Activated naive CD8-positive, alpha-beta T cell treated with anti-CD3 and anti-CD28 coated beads for 36 hours (primary cell): ENCODE results near the gene KIF5B. TPM values are rescaled to one million over a fixed set of nuclear protein-coding genes. Genes with fewer than 3 reads are reported as not detected.
"Not testable (repeated sequence)": the region's sequence is repeated elsewhere in the genome, so short reads cannot be mapped to it uniquely, and the experiment has no call there.

Experiments
- DNase-seq: peaks from one replicate; pipeline ENCODE4 v3.0.0; 2021
- H3K27ac Mint-ChIP-seq: one replicate; pipeline ENCODE4 v1.8.0; 2022; ENCODE audit warnings: mild to moderate bottlenecking, moderate library complexity, mixed read lengths
- H3K27me3 Mint-ChIP-seq: one replicate; pipeline ENCODE4 v1.8.0; 2022; ENCODE audit warnings: mild to moderate bottlenecking, mixed read lengths
- H3K36me3 Mint-ChIP-seq: one replicate; pipeline ENCODE4 v1.8.0; 2021; ENCODE audit warnings: mild to moderate bottlenecking, mixed read lengths
- H3K4me1 Mint-ChIP-seq: one replicate; pipeline ENCODE4 v1.8.0; 2021; ENCODE audit warnings: mixed read lengths
- H3K4me3 Mint-ChIP-seq: one replicate; pipeline ENCODE4 v1.8.0; 2022; ENCODE audit warnings: mild to moderate bottlenecking, moderate library complexity, mixed read lengths
- H3K9me3 Mint-ChIP-seq: one replicate; pipeline ENCODE4 v1.8.0; 2022; ENCODE audit warnings: mixed read lengths
- total RNA-seq, 2 experiments: library from RNA; stranded (reverse); gene quantifications; one replicate each; pipeline ENCODE4 v1.2.3, GENCODE V29; 2021

Gene KIF5B
- total RNA-seq, 2 experiments from 2014 or later, result 72.9 to 73.7 TPM

GRCh38 chr10:32072025-32072800 lies 16.0 kb upstream of the KIF5B start:
- Mint-ChIP-seq H3K36me3 (no peaks in the 10 kb centered on the region), H3K4me3 (no peak overlapping the region), H3K27ac (no peak overlapping the region), H3K4me1 (no peaks in the 10 kb centered on the region), H3K9me3 (no peaks in the 10 kb centered on the region), H3K27me3 (no peaks in the 10 kb centered on the region)
- no peak for DNase-seq

- Mint-ChIP-seq H3K27ac (no peak overlapping the region), H3K36me3 (no peaks in the 10 kb centered on the region), H3K4me3 (no peak overlapping the region), H3K27me3 (no peaks in the 10 kb centered on the region), H3K4me1 (no peaks in the 10 kb centered on the region), H3K9me3 (no peaks in the 10 kb centered on the region)
- no peak for DNase-seq
These were observed 14.4 kb upstream of the KIF5B start for GRCh38 chr10:32070645-32071044.

DNA sequence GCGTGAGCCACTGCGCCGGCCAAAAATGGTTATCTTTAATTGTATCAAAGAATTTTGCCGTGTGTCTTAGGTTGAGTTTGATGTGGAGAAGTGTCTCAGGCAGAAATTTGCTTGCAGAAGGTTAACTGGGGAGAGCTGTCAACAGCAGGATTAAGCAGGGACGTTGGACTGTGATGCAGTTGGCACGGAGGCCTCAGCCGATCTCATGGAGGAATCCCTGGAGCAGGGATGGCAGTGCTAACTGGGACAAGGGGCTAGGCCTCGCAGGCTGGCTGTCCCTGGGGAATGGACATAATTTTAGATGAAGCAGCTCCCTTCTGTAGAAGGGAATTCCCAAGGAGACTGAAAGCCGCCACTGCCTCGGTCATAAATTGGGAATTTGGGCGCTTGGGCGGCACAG lies 12.3 kb upstream of the KIF5B start:
- no peaks in the 10 kb centered on the region for H3K9me3 Mint-ChIP-seq
- H3K27me3 Mint-ChIP-seq, result no peaks in the 10 kb centered on the region
- H3K27ac Mint-ChIP-seq, result no peak overlapping the region
- no peaks in the 10 kb centered on the region for H3K36me3 Mint-ChIP-seq
- DNase-seq, result no peak
- H3K4me1 Mint-ChIP-seq, result no peaks in the 10 kb centered on the region
- H3K4me3 Mint-ChIP-seq, result no peak overlapping the region

- H3K36me3 Mint-ChIP-seq, H3K4me3 Mint-ChIP-seq, DNase-seq, H3K27ac Mint-ChIP-seq, H3K9me3 Mint-ChIP-seq, H3K4me1 Mint-ChIP-seq, H3K27me3 Mint-ChIP-seq: not testable (repeated sequence)
These were observed 11.7 kb upstream of the KIF5B start for GRCh38 chr10:32067931-32068330.

- no peaks in the 10 kb centered on the region for H3K4me1 Mint-ChIP-seq
- no peak overlapping the region for H3K27ac Mint-ChIP-seq
- no peak for DNase-seq
- no peaks in the 10 kb centered on the region for H3K36me3 Mint-ChIP-seq
- H3K27me3 Mint-ChIP-seq, result no peaks in the 10 kb centered on the region
- H3K4me3 Mint-ChIP-seq, result no peak overlapping the region
- no peaks in the 10 kb centered on the region for H3K9me3 Mint-ChIP-seq
These were observed 9.6 kb upstream of the KIF5B start for GRCh38 chr10:32065856-32066255.

DNA sequence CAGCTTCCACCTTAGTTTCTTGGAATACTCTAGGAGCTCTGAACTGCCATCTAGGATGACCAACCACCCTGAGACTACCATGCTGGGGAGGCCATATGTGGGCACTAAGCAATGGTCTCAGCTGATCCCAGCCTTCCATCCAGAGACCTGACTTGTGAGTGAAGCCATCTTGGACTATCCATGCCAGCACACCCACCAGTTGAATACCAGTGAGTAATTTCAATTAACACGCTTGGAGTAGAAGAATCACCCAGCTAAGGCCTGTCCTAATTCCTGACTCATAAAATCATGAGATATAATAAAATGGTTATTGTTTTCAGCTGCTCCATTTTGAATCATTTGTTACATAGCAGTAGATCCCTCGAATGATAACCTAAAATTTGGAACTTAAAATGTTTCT lies 5.2 kb upstream of the KIF5B start:
- DNase-seq, result no peak

DNA sequence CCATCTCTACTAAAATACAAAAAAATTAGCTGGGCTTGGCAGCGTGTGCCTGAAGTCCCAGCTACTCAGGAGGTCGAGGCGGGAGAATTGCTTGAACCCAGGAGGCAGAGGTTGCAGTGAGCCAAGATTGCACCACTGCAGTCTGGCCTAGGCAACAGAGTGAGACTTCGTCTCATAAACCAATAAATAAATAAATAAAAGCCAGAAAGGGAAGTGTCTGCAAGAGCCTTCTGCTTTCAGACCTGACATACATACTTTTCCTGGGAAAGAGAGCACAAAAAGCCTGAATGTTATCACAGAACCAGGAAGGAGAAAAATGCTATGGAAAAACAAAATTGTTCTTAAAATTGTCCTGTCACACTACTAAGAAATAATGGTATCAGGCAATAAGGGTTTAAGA lies 4.1 kb upstream of the KIF5B start:
- H3K27me3 Mint-ChIP-seq, result no peaks in the 10 kb centered on the region
- H3K9me3 Mint-ChIP-seq, result no peaks in the 10 kb centered on the region
- no peak for DNase-seq
- H3K36me3 Mint-ChIP-seq, result peaks cover 4% of the 10 kb centered on the region
- H3K4me1 Mint-ChIP-seq, result peaks cover 5% of the 10 kb centered on the region
- H3K27ac Mint-ChIP-seq, result no peak overlapping the region
- H3K4me3 Mint-ChIP-seq, result no peak overlapping the region

More for the DNA sequence above, 5.2 kb upstream of the KIF5B start:
- Mint-ChIP-seq H3K9me3 (no peaks in the 10 kb centered on the region), H3K27me3 (no peaks in the 10 kb centered on the region), H3K4me1 (peaks cover 5% of the 10 kb centered on the region), H3K36me3 (no peaks in the 10 kb centered on the region), H3K4me3 (no peak overlapping the region), H3K27ac (no peak overlapping the region)

DNA sequence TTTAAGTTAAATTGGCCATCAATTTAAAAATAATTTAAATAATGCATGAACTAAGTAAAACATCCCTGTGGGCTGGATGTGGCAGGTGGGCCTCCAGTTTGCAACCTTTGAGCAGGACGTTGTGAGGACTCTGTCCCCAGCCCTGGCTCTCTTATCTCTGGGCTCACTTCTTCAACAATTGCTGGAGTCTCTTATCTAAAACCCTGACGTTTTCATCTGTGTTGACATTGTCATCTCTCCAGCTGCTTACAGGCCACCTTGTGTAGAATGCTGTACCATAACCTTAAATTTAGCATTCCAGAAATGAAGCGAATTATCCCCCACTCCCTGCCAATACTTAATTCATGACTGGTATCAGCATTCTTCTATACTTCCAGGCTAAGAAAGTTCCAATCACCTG lies 3.2 kb upstream of the KIF5B start:
- Mint-ChIP-seq H3K36me3 (peaks cover 10% of the 10 kb centered on the region), H3K27me3 (no peaks in the 10 kb centered on the region), H3K9me3 (no peaks in the 10 kb centered on the region), H3K4me1 (peaks cover 7% of the 10 kb centered on the region), H3K27ac (no peak overlapping the region), H3K4me3 (no peak overlapping the region)
- no peak for DNase-seq

GRCh38 chr10:32057036-32057372 lies 779 bp upstream of the KIF5B start:
- no peak for DNase-seq
- H3K27ac Mint-ChIP-seq, result peak overlapping the region; percentile 92
- no peaks in the 10 kb centered on the region for H3K9me3 Mint-ChIP-seq
- H3K36me3 Mint-ChIP-seq, result peaks cover 16% of the 10 kb centered on the region
- peak overlapping the region; percentile 98 for H3K4me3 Mint-ChIP-seq
- H3K27me3 Mint-ChIP-seq, result no peaks in the 10 kb centered on the region
- peaks cover 28% of the 10 kb centered on the region for H3K4me1 Mint-ChIP-seq

DNA sequence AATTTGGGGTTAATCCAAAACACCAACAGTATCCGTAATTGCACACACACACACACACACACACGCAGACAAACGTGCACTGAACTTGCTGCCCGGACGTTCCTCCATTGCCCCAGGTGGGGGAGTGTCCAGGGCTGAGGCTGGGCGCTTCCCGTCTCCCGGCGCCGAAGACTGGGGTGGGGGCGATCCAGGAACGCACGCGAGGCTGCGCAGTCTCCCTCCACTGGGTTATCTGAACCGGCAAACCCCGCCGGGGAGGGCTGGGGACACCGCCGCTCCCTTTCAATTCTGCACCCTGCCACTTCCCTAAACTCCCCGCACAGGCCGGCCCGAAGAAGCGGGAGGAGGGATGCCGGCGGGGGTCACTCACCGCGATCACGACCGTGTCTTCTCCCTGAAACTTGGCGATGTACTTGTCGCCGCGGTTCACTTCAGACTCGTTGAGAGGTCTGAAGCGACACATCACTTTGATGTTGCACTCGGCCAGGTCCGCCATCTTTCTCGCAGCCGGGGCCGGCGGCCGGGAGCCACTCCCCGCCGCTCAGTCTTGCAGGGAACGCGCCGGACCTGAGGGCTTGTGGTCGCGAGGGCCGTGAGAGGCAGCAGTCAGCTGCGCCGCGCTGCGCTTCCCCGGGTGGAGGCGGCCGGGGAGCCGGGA lies 618 bp downstream of the KIF5B start:
- DNase-seq, result peak; percentile 57
- H3K9me3 Mint-ChIP-seq, result no peaks in the 10 kb centered on the region
- H3K27ac Mint-ChIP-seq, result peak overlapping the region; percentile 92
- peaks cover 18% of the 10 kb centered on the region for H3K36me3 Mint-ChIP-seq
- H3K4me3 Mint-ChIP-seq, result peak overlapping the region; percentile 98
- no peaks in the 10 kb centered on the region for H3K27me3 Mint-ChIP-seq
- H3K4me1 Mint-ChIP-seq, result peaks cover 42% of the 10 kb centered on the region

DNA sequence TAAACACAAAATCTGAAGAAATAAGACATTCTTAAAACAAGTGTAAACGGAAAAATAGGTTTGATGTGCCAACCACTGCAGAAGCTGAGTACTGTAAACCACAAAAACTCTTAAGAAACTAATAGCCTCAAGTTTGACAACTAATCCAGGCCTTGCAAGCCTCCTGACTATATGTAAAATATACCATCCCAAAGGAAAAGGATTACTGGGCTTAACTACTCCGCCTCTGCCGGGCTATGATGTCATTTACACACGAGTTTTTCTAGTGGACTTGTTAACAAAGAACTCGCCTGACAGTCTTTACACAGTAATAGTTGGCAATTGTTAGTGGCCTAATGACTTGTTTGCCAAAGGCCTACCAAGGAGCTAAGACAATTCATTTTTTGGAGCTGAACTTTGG lies 2.1 kb downstream of the KIF5B start:
- Mint-ChIP-seq H3K27me3 (no peaks in the 10 kb centered on the region), H3K4me1 (peaks cover 57% of the 10 kb centered on the region), H3K4me3 (peak overlapping the region; percentile 98), H3K9me3 (no peaks in the 10 kb centered on the region), H3K36me3 (peaks cover 25% of the 10 kb centered on the region), H3K27ac (no peak overlapping the region)
- DNase-seq, result no peak

DNA sequence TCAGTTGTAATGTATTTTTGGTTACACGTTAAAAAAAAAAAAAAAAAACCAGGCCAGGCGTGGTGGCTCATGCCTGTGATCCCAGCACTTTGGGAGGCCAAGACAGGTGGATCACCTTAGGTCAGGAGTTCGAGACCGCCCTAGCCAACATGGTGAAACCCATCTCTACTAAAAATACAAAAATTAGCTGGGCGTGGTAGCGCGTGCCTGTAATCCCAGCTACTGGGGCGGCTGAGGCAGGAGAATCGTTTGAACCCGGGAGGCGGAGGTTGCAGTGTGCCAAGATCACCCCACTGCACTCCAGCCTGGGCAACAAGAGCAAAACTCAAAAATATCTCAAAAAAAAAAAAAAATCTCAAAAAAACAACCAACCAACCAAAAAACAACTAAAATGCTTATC lies 2.8 kb downstream of the KIF5B start:
- not testable (repeated sequence) for DNase-seq, H3K9me3 Mint-ChIP-seq, H3K27me3 Mint-ChIP-seq, H3K27ac Mint-ChIP-seq
- peaks cover 60% of the 10 kb centered on the region for H3K4me1 Mint-ChIP-seq
- peak overlapping the region; percentile 98 for H3K4me3 Mint-ChIP-seq
- peaks cover 27% of the 10 kb centered on the region for H3K36me3 Mint-ChIP-seq

DNA sequence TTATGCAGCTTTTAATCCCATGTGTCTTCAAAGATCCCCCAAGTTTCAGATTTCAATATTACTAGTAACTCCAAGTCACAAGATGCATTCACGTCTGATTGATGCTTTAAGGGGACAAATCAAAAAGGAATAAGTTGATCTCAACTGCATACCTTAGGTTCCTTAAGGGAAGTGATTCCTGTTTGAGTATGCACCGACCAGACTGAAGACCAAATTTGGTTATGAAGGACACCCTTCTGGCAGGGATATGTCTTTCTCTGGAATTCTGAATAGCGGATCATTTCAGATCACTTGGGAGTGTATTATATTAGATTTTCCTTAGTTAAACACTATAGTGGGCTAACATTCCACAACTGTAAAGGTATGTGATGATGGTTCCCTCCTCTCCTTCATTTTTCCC lies 4.3 kb downstream of the KIF5B start:
- DNase-seq, result no peak
- Mint-ChIP-seq H3K9me3 (no peaks in the 10 kb centered on the region), H3K4me3 (no peak overlapping the region), H3K27ac (no peak overlapping the region), H3K27me3 (no peaks in the 10 kb centered on the region), H3K36me3 (peaks cover 36% of the 10 kb centered on the region), H3K4me1 (peaks cover 65% of the 10 kb centered on the region)

DNA sequence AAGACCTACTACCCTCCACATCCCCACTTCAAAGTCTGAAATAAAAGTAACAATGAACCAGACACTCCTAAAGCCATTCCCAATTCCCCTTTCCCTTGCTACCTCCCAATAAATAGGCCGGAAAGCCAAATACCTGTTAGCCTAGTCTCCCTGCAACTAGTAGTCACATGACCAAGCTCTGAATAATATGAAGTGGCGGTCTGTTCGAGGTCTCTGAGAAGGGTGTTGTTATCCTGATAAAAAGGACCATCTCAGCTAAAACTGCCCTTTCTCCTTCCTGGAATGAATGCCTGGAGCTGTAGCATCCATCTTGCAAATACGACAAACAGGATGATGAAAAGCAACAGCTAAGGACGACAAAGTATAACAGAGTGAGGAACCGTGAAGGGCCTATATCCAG lies 6.0 kb downstream of the KIF5B start:
- Mint-ChIP-seq H3K27me3 (no peaks in the 10 kb centered on the region), H3K36me3 (peaks cover 45% of the 10 kb centered on the region), H3K27ac (peak overlapping the region; percentile 10), H3K9me3 (no peaks in the 10 kb centered on the region), H3K4me1 (peaks cover 75% of the 10 kb centered on the region), H3K4me3 (no peak overlapping the region)
- no peak for DNase-seq

DNA sequence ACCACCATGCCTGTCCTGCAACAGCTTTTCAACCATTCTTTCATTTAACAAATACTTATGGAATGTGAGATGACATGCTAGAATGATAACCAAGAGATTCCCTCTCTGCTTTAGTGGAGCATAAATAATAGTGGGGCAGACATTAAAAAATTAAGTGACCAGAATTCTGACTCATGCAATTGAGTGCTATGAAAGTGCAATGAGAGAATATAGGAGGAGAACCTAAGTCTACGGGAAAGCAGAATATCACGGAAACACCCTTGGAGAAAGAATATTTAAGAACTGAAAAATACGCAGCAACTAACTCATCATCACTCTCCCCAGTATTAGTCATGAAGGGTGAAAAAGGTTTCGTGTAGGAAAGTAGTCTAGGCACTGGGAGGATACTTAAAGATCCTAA lies 7.1 kb downstream of the KIF5B start:
- Mint-ChIP-seq H3K27me3 (no peaks in the 10 kb centered on the region), H3K4me1 (peaks cover 78% of the 10 kb centered on the region), H3K4me3 (no peak overlapping the region), H3K36me3 (peaks cover 47% of the 10 kb centered on the region), H3K9me3 (no peaks in the 10 kb centered on the region), H3K27ac (peak overlapping the region; percentile 25)
- no peak for DNase-seq

GRCh38 chr10:32048282-32048681 lies 7.9 kb downstream of the KIF5B start:
- no peaks in the 10 kb centered on the region for H3K27me3 Mint-ChIP-seq
- no peaks in the 10 kb centered on the region for H3K9me3 Mint-ChIP-seq
- H3K4me3 Mint-ChIP-seq, result no peak overlapping the region
- H3K36me3 Mint-ChIP-seq, result peaks cover 50% of the 10 kb centered on the region
- no peak overlapping the region for H3K27ac Mint-ChIP-seq
- peaks cover 81% of the 10 kb centered on the region for H3K4me1 Mint-ChIP-seq
- DNase-seq, result no peak
